ENCODE measurements around the gene SHOC1. TPM values are rescaled to one million over a fixed set of nuclear protein-coding genes. Genes with fewer than 3 reads are reported as not detected.
A peak's percentile ranks its signal among the peaks of the same experiment; 100 is the strongest.

The SHOC1 gene
- total and polyA plus RNA-seq, 8 donors, result 0.06 to 0.25 (median 0.09) TPM; not detected in 1

DNA sequence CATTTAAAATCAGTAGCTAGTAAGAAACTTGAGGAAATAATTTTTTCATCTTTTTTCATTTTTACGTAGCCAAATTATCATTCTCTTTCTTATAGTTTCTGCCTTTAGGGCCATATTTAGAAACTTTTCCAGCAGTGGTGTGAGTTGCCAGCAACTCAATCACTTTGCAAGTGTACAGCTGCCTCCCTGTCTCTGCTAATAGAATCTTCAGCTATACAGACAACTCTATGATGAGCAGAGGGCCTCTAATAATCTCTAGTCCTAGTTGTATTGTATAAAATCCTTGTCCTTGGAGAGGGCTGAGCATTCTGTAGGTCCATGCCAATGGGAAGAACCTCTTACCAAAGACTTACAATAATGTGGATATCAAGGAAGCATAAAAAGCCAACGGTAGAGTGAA, 11.5 kb upstream of the SHOC1 start:
- TF ChIP-seq, protein P1, sequence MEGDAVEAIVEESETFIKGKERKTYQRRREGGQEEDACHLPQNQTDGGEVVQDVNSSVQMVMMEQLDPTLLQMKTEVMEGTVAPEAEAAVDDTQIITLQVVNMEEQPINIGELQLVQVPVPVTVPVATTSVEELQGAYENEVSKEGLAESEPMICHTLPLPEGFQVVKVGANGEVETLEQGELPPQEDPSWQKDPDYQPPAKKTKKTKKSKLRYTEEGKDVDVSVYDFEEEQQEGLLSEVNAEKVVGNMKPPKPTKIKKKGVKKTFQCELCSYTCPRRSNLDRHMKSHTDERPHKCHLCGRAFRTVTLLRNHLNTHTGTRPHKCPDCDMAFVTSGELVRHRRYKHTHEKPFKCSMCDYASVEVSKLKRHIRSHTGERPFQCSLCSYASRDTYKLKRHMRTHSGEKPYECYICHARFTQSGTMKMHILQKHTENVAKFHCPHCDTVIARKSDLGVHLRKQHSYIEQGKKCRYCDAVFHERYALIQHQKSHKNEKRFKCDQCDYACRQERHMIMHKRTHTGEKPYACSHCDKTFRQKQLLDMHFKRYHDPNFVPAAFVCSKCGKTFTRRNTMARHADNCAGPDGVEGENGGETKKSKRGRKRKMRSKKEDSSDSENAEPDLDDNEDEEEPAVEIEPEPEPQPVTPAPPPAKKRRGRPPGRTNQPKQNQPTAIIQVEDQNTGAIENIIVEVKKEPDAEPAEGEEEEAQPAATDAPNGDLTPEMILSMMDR (IDR thresholded peaks at IDR 0.05), result no peak
- Histone ChIP-seq H3K36me3 (no peaks in the 10 kb centered on the region), H3K4me3 (no peak overlapping the region), H3K27ac (no peak overlapping the region), H3K4me1 (no peaks in the 10 kb centered on the region), H3K27me3 (no peaks in the 10 kb centered on the region), H3K9me3 (no peaks in the 10 kb centered on the region)
- FAIRE-seq, result no peak
- no peak for ATAC-seq
- intact Hi-C loops (cut with DNase I), result no loop called here
- WGBS, 2 donors, result 94% methylated on average over 2 of the region's 2 CpGs
- DNase-seq, result no peak

DNA sequence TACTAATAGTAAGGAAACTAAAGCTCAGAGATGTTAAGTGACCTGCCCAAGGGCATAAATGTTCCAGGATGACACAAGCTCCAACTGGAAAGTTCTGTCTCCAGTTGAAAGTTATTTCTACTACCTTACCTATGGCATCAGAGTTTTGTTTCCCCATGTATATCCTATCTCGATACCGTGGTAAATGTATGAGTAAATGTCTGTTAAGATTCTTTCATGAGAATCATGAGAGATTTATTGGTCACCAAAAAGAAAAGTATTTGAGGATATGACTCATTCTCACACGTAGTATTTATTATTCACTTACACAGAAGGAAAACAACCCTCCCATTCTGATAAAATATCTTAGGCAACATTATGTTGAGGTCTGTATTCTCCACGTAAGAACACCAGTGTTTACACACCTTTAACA, 11.1 kb upstream of the SHOC1 start:
- 57 to 63% methylated on average over 4 of the region's 4 CpGs for WGBS, 2 donors
- intact Hi-C loops (cut with DNase I), result no loop called here

GRCh38 chr9:111805262-111805661, 10.5 kb upstream of the SHOC1 start:
- ATAC-seq, result no peak
- DNase-seq, result no peak
- no peaks in the 10 kb centered on the region for H3K9me3 ChIP-seq
- H3K27ac ChIP-seq, result no peak overlapping the region
- H3K36me3 ChIP-seq, result no peaks in the 10 kb centered on the region
- H3K4me3 ChIP-seq, result no peak overlapping the region
- TF ChIP-seq, protein P1 (IDR thresholded peaks at IDR 0.05), result no peak
- WGBS, 2 donors, result 87 to 98% methylated on average over 2 of the region's 2 CpGs
- intact Hi-C loops (cut with DNase I), result no loop called here
- FAIRE-seq, result no peak
- no peaks in the 10 kb centered on the region for H3K4me1 ChIP-seq
- H3K27me3 ChIP-seq, result no peaks in the 10 kb centered on the region

More for the DNA sequence above, 11.1 kb upstream of the SHOC1 start:
- FAIRE-seq, result no peak
- ATAC-seq, result peak in 3 of 4 donors; percentile 19 to 53 (median 21)
- H3K9me3 ChIP-seq, result no peaks in the 10 kb centered on the region
- H3K27me3 ChIP-seq, result no peaks in the 10 kb centered on the region
- no peak overlapping the region for H3K4me3 ChIP-seq
- TF ChIP-seq, protein P1 (IDR thresholded peaks at IDR 0.05), result no peak
- no peaks in the 10 kb centered on the region for H3K36me3 ChIP-seq
- H3K27ac ChIP-seq, result no peak overlapping the region
- no peaks in the 10 kb centered on the region for H3K4me1 ChIP-seq
- DNase-seq, result no peak

DNA sequence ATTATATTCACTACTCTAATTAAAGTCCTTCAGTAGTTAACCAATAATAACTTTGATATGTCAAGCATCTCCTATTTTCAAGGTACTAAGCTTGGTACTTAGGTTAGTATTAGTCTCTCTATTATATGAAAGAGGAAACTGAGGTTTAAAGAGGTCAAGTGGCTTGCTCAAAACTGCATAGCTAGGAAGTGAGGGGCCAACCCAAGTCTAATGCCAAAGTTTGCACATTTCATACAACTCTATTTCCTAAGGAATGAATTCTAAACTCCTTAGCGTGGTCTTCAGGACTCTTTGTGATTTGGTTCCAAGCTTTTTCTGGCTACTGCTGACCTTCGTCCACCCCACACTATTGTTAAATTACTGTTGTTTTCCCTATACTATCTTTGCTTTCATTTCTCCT, 9.9 kb upstream of the SHOC1 start:
- no peak for ATAC-seq
- DNase-seq, result no peak
- TF ChIP-seq, protein P1 (IDR thresholded peaks at IDR 0.05), result no peak
- FAIRE-seq, result no peak
- Histone ChIP-seq H3K4me1 (no peaks in the 10 kb centered on the region), H3K9me3 (no peaks in the 10 kb centered on the region), H3K36me3 (no peaks in the 10 kb centered on the region), H3K4me3 (no peak overlapping the region), H3K27me3 (no peaks in the 10 kb centered on the region), H3K27ac (no peak overlapping the region)
- intact Hi-C loops (cut with DNase I), result no loop called here
- WGBS, 2 donors, result 89 to 92% methylated on average over 2 of the region's 2 CpGs

DNA sequence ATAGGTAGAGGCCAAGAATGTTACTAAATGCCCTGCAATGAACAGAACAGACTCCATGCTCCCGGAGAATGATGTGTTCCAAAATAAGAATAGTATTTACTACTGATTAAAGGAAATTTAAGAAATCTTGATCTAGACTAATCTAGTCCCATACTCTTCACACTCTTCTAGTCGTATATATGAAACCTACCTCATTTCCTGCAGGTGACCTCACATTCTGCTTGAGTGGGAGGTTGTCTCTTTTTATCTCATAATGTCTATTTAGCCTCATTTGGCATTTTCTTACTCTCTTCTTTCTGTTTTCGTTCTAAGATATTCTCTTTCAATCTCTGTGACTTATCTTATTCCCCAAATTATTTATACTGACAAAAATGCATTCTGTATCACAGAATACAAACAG, 9.2 kb upstream of the SHOC1 start:
- FAIRE-seq, result no peak
- TF ChIP-seq, protein P1 (IDR thresholded peaks at IDR 0.05), result no peak
- no peak for ATAC-seq
- Histone ChIP-seq H3K27me3 (no peaks in the 10 kb centered on the region), H3K4me1 (no peaks in the 10 kb centered on the region), H3K27ac (no peak overlapping the region), H3K9me3 (no peaks in the 10 kb centered on the region), H3K4me3 (no peak overlapping the region), H3K36me3 (no peaks in the 10 kb centered on the region)
- DNase-seq, result no peak
- intact Hi-C loops (cut with DNase I), result no loop called here
- WGBS, 2 donors, result 82 to 94% methylated on average over 3 of the region's 3 CpGs
